Smooth muscle cell (in vitro differentiated cells): Measurements from ENCODE around the gene SGO1. TPM values are rescaled to one million over a fixed set of nuclear protein-coding genes. Genes with fewer than 3 reads are reported as not detected.

ENCODE experiments used
- DNase-seq: peaks from one replicate; lab custom pipeline; 2025; ENCODE audit not compliant: unreplicated experiment; lab: John Stamatoyannopoulos, UW
- H2AFZ ChIP-seq: fragments of 200-600 bp; sonication (generic); 2 replicates; pipeline ENCODE4 v1.6.0; 2016; ENCODE audit warnings: antibody characterized with exemption, low read depth, mild to moderate bottlenecking
- H3F3A ChIP-seq: fragments of 200-600 bp; sonication (generic); 2 replicates; pipeline ENCODE4 v1.6.0; 2017; ENCODE audit warnings: antibody characterized with exemption, low read depth
- H3K27ac ChIP-seq: fragments of 200-600 bp; sonication (generic); 2 replicates; pipeline ENCODE4 v1.5.1; 2016; ENCODE audit warnings: low read depth, mild to moderate bottlenecking
- H3K27me3 ChIP-seq: fragments of 200-600 bp; sonication (generic); 2 replicates; pipeline ENCODE4 v1.6.1; 2016; ENCODE audit warnings: low read depth, mild to moderate bottlenecking
- H3K36me3 ChIP-seq: fragments of 200-600 bp; sonication (generic); 2 replicates; pipeline ENCODE4 v1.5.1; 2016; ENCODE audit warnings: low read depth
- H3K4me1 ChIP-seq: fragments of 200-600 bp; sonication (generic); 2 replicates; pipeline ENCODE4 v1.5.1; 2016; ENCODE audit warnings: low read depth
- H3K4me2 ChIP-seq: fragments of 200-600 bp; sonication (generic); 2 replicates; pipeline ENCODE4 v1.6.0; 2016; ENCODE audit warnings: mild to moderate bottlenecking
- H3K4me3 ChIP-seq: fragments of 200-600 bp; sonication (generic); 2 replicates; pipeline ENCODE4 v1.5.1; 2016; ENCODE audit warnings: mild to moderate bottlenecking
- H3K79me2 ChIP-seq: fragments of 200-600 bp; sonication (generic); 2 replicates; pipeline ENCODE4 v1.6.0; 2016; ENCODE audit warnings: low read depth, mild to moderate bottlenecking
- H3K9ac ChIP-seq: fragments of 200-600 bp; sonication (generic); 2 replicates; pipeline ENCODE4 v1.6.0; 2016; ENCODE audit warnings: low read depth
- H3K9me3 ChIP-seq: fragments of 200-600 bp; sonication (generic); replicated peaks from 2 replicates; pipeline ENCODE4 v1.5.1; 2016; ENCODE audit warnings: low read depth
- H4K20me1 ChIP-seq: fragments of 200-600 bp; sonication (generic); 2 replicates; pipeline ENCODE4 v1.6.0; 2016; ENCODE audit warnings: low read depth
- CTCF ChIP-seq: fragments of 200-600 bp; sonication (generic); IDR thresholded peaks from 2 replicates; pipeline ENCODE4 v1.5.1; 2017; ENCODE audit warnings: borderline replicate concordance, mild to moderate bottlenecking, antibody characterized with exemption; ENCODE audit not compliant: insufficient read depth, poor library complexity, severe bottlenecking
- WGBS: methylation state at CpG from one replicate; pipeline ENCODE4 v1.1.7; 2016; ENCODE audit warnings: low lambda C conversion rate; 5-methylcytosine and 5-hydroxymethylcytosine counted together
- microRNA-seq: library from miRNA; unstranded; fragments of <30 nt; microRNA quantifications from one replicate; pipeline ENCODE4, GENCODE V29; 2016; ENCODE audit warnings: borderline number of aligned reads
- polyA plus RNA-seq: library from polyadenylated mRNA; unstranded; fragments of >200 nt; fragmentation: Nextera tagmentation; extraction: Ambion mirVana; gene quantifications from 2 replicates; pipeline ENCODE4 v1.2.1, GENCODE V29; 2016
- small RNA-seq: library from RNA; depleted of rRNA; stranded (forward); fragments of <200 nt; gene quantifications from one replicate; pipeline ENCODE3, GENCODE V24; 2014
- total RNA-seq: library from RNA; depleted of rRNA; stranded (reverse); fragments of >200 nt; gene quantifications from 2 replicates; pipeline ENCODE4 v1.2.3, GENCODE V29; 2014

SGO1 gene
- total and polyA plus RNA-seq, 2 experiments from 2014 or later = 4.1 to 5.4 TPM

GRCh38 chr3:20121088-20121487 lies 64.9 kb downstream of the SGO1 start:
- H3K36me3 ChIP-seq = peaks cover 3% of the 10 kb centered on the region
- no peak for DNase-seq
- no peaks in the 10 kb centered on the region for H4K20me1 ChIP-seq
- H3F3A ChIP-seq = no peaks in the 10 kb centered on the region
- 87% methylated on average over 3 of the region's 3 CpGs for WGBS
- no peak overlapping the region for H3K4me3 ChIP-seq
- no peak overlapping the region for H3K27ac ChIP-seq
- no peak overlapping the region for H3K4me2 ChIP-seq
- H3K9ac ChIP-seq = no peak overlapping the region
- H3K79me2 ChIP-seq = no peaks in the 10 kb centered on the region
- no peaks in the 10 kb centered on the region for H3K27me3 ChIP-seq
- no peak for TF ChIP-seq CTCF
- H2AFZ ChIP-seq = no peak overlapping the region
- H3K4me1 ChIP-seq = no peaks in the 10 kb centered on the region
- no peaks in the 10 kb centered on the region for H3K9me3 ChIP-seq

Small RNA genes lying within 50 kb of the gene (microRNA-seq; reads per million reads assigned to microRNA genes)
- not detected for gene MIR3135A

Small RNA genes lying within 50 kb of the gene (small RNA-seq; reads per million reads assigned to genes)
- gene MIR3135A = not detected

Other genes starting within 250 kb of the SGO1 start
- gene RAB5A, start 239.1 kb downstream of the SGO1 start, total RNA-seq = 127 and 161 TPM in 2 replicates
- 92.2 and 99.1 TPM in 2 replicates for gene RAB5A, start 239.1 kb downstream of the SGO1 start, polyA plus RNA-seq
- gene PP2D1, start 173.9 kb downstream of the SGO1 start, total RNA-seq = not detected in 2 replicates
- gene PP2D1, start 173.9 kb downstream of the SGO1 start, polyA plus RNA-seq = 0.40 and 0.91 TPM in 2 replicates
- 4.9 and 6.5 TPM in 2 replicates for gene KAT2B, start 145.8 kb downstream of the SGO1 start, total RNA-seq
- 0.14 and 1.1 TPM in 2 replicates for gene KAT2B, start 145.8 kb downstream of the SGO1 start, polyA plus RNA-seq